Measurements from ENCODE around the gene NUCB2.
"Not testable (repeated sequence)": the region's sequence is repeated elsewhere in the genome, so short reads cannot be mapped to it uniquely, and the experiment has no call there.

- not testable (repeated sequence) for TF ChIP-seq EZH2 (IDR thresholded peaks at IDR 0.05); POLR2AphosphoS5 (IDR thresholded peaks at IDR 0.05; ENCODE audit: borderline replicate concordance, low read depth, low read length)
Measured at GRCh38 chr11:17242954-17243353, 33.6 kb upstream of the NUCB2 start.

All from SK-N-MC (cell line).